ENCODE measurements around the gene SEMA3B. TPM values are rescaled to one million over a fixed set of nuclear protein-coding genes. Genes with fewer than 3 reads are reported as not detected.
"Not testable (repeated sequence)": the region's sequence is repeated elsewhere in the genome, so short reads cannot be mapped to it uniquely, and the experiment has no call there.

Gene SEMA3B
- total RNA-seq, 1 donor = 23.3 TPM

DNA sequence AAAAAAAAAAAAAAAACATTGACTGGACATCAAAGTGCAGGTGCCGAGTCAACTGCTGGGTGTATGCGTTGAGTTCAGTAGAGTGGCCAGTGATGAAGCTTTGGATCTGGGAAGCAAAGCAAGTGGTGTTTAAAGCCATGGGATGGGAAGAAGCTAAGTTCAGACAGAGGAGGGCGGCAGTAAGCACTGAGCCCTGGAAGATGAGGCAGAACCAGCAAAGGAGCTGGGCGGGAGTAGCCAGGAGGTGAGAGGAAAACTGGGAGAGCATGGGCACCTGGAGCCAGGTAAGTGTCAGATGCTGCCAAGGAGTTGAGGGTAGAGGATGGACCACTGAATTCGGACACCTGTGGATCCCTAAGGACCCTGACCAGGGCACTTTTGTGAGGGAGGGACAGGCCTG lies 44.3 kb upstream of the SEMA3B start:
- no peak for DNase-seq (ENCODE audit: low read depth)
- H3K4me3 ChIP-seq (ENCODE audit: low read depth, low read length) = no peak overlapping the region
- TF ChIP-seq, protein P1, sequence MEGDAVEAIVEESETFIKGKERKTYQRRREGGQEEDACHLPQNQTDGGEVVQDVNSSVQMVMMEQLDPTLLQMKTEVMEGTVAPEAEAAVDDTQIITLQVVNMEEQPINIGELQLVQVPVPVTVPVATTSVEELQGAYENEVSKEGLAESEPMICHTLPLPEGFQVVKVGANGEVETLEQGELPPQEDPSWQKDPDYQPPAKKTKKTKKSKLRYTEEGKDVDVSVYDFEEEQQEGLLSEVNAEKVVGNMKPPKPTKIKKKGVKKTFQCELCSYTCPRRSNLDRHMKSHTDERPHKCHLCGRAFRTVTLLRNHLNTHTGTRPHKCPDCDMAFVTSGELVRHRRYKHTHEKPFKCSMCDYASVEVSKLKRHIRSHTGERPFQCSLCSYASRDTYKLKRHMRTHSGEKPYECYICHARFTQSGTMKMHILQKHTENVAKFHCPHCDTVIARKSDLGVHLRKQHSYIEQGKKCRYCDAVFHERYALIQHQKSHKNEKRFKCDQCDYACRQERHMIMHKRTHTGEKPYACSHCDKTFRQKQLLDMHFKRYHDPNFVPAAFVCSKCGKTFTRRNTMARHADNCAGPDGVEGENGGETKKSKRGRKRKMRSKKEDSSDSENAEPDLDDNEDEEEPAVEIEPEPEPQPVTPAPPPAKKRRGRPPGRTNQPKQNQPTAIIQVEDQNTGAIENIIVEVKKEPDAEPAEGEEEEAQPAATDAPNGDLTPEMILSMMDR (IDR thresholded peaks at IDR 0.05; ENCODE audit: insufficient read depth, low read depth, low read length) = no peak

DNA sequence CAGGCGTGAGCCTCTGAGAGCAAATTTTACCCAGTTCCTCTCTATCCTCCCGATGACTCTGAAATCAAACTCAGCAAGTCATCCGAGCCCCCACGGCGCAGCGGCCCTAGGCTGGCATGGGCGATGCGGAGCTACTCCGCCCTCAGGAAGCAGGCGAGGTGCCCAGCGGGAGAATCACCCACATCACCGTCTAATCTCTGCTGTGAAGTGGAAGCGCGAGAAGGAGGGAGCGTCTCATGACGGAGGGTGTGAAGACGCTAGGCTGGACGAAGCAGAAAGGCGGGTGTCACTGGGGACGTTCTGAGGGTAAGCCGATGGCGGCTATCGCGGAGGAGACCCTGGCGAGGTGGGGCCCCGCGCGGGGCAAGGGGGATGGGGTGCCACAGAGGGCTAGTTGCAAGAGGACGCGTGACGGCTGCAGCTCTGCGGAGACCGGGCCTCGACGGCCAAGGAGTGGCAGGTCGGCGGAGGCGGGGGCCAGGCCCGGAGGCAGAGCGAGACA lies 42.0 kb upstream of the SEMA3B start:
- TF ChIP-seq, protein P1 (IDR thresholded peaks at IDR 0.05; ENCODE audit: insufficient read depth, low read depth, low read length) = no peak
- DNase-seq (ENCODE audit: low read depth) = peak; percentile 39
- H3K4me3 ChIP-seq (ENCODE audit: low read depth, low read length) = peak overlapping the region; percentile 63

DNA sequence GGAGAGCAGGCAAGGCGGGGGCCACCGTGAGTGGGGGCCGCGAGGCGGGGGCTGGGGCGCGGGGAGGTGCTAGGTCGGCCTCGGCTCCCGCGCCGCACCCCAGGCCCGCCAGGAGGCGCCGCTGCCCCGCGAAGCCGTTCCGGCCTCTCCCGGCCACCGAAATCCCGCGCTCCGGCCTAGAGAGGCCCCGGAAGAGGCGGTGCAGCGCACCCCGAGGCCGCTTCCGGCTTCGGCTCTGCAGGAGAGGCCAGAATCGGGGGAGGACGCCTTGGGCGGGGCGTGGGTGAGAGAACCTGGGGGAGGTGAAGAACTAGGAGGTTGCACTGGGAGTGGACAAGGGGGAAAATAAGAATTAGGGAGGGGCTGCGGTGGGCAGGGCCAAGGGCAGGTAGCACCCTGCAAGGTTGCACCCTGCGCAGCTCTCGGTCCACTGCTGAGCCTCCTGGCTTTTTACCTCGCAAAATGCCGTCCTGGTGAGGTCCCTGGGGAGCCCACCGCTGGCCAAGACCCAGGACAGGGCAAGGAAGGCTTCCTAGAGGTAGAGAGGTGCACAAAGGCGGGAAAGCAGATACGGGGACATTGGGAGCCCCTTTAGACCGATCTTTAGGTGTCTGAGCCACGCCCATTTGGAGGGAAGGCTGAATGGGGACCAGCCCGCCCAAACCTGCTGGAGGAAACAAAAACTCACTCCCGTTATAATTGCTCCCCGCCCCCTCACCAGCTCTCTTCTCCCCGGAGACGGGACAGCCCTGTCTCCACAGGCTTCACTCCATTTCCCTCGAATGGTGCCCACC lies 41.4 kb upstream of the SEMA3B start:
- peak overlapping the region; percentile 75 for H3K4me3 ChIP-seq (ENCODE audit: low read depth, low read length)
- TF ChIP-seq, protein P1 (IDR thresholded peaks at IDR 0.05; ENCODE audit: insufficient read depth, low read depth, low read length) = peak; percentile 74
- peak; percentile 84 for DNase-seq (ENCODE audit: low read depth)

DNA sequence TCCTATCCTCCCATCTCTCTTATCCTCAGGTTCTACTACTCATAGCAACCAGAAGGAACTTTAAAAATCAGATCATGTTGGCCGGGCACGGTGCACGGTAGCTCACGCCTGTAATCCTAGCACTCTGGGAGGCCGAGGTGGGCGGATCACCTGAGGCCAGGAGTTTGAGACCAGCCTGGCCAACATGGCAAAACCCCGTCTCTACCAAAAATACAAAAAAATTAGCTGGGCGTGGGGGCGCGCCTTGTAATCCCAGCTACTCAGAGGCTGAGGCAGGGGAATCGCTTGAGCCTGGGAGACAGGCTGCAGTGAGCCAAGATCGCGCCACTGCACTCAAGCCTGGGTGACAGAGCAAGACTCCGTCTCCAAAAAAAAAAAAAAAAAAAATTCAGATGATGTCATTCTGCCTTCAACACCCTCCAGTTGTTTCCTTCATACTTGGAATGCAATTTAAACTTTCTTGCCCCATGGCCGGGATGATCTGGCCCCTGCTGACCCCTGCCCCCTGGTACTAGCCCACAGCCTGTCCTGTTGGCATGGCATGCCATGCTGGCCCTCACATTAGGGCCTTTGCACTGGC lies 40.7 kb upstream of the SEMA3B start:
- peak overlapping the region; percentile 75 for H3K4me3 ChIP-seq (ENCODE audit: low read depth, low read length)
- not testable (repeated sequence) for DNase-seq (ENCODE audit: low read depth)

DNA sequence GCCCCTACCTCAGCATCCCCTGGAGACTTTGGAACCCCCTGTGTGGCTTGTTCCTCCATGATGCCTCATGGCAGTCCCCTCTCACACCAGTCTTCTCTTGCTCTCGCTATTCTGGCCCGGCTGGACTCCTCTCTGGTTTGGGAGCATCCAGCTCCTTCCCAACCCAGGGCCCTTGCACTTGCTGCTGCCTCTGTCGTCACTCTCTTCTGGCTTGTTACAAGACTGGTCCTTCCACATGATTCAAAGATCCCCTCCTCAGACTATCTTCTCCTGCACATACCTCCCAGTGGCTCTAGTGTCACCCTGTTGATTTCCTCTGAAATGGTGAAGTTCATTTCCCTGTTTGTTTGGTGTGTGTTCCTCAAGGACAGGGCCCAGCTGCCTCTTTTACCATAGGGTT lies 39.5 kb upstream of the SEMA3B start:
- TF ChIP-seq, protein P1 (IDR thresholded peaks at IDR 0.05; ENCODE audit: insufficient read depth, low read depth, low read length) = no peak
- no peak overlapping the region for H3K4me3 ChIP-seq (ENCODE audit: low read depth, low read length)
- no peak for DNase-seq (ENCODE audit: low read depth)

DNA sequence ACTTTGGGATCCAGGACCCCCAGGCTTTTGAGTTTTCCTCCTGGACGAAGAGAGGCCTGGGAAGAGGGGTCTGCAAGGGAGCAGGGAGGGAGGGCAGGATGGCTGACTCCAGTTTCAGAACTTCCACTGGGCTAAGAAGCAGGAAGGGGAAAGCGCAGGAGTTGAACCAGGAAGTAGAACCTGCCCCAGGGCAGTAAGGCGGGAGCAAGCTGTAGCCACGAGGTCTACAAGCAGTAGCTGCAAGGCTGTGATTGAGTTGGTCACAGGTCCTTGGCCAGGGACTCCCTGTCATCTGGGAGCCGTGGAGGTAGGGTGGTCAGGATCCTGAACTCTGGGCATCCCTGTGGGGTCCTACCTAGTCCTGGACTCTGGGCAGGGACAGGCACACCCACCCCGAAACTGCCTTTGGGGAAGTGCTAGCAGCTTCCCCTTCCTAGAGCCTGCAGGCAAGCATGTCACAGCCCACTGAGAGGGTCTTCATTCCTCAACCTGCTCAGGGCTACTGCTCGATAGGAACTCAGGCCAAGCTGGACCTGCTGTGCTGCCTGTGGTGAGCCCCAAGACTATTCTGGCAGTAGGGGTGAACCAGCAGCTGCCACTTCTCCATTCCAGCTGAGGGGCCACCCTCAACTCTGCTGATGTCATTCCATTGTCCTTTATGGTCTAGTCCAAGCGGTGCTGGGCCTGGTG lies 38.7 kb upstream of the SEMA3B start:
- no peak overlapping the region for H3K4me3 ChIP-seq (ENCODE audit: low read depth, low read length)
- DNase-seq (ENCODE audit: low read depth) = no peak
- TF ChIP-seq, protein P1 (IDR thresholded peaks at IDR 0.05; ENCODE audit: insufficient read depth, low read depth, low read length) = no peak

DNA sequence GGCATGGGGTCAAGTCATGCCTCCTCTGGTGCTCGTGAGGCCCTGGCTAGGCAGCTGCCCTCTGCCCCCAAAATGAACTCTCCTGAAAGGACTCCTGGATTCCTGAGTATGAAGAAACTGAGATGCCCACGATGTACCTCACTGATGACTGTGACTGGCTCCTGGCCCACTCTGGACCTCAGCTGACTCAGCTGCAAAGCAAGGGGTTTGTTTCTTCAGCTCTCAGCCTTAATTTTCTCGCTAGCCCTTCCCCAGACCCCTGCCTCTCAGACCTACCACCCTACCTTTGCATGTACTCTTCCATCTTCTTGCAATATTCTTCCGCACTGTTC lies 38.2 kb upstream of the SEMA3B start:
- H3K4me3 ChIP-seq (ENCODE audit: low read depth, low read length) = no peak overlapping the region
- DNase-seq (ENCODE audit: low read depth) = no peak
- TF ChIP-seq, protein P1 (IDR thresholded peaks at IDR 0.05; ENCODE audit: insufficient read depth, low read depth, low read length) = no peak

All from fibroblast of villous mesenchyme (primary cell).